NCI-H2227 (cell line): Measurements from ENCODE around the gene AK6.
"Not testable (repeated sequence)": the region's sequence is repeated elsewhere in the genome, so short reads cannot be mapped to it uniquely, and the experiment has no call there.

Experiments used
- DNase-seq: peaks from one replicate; lab custom pipeline; 2025; ENCODE audit not compliant: unreplicated experiment; lab: John Stamatoyannopoulos, UW

AK6 gene

DNA sequence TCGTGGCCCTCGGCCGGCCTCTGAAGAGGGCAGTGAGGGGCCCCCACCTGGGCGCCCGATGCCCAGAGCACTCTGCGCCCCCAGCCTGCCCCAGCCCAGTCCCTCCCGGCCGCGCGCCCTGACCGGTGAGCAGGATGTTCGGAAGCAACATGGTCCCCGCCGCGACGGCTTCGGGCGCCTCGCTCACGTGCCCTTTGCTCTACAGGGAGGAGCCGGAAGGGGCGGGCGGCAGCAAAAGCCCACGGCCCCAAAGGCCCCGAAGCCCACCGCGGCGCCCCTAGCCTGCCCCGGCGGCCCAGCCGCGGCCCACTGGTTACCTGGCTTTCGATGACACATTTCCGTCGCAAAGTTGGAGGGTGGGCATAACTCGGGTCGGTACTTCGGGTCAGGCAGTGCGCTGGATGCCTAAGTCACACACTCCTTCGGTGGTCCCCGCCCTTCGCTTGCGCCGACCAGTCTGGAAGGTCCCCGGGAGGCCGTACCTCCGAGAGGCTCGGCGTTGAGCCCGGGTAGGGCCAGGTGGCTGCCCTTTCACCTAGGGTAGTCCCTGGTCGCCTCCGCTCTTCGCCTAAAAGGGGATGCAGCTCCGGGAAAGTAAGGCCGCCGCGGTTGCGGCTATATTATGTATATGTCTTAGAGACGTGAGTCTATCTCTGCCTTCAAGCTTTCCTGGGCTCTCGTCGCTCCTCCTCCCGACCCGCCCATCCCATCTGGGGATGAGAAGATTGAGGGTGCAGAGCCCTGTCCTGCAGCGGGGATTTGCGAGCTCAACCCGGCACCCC, at the start of gene AK6, which contains the start of the genes RAD17 and TAF9:
TSS of gene AK6 (minus strand) at position 181 of the 782 bp plus-strand sequence. CDS start at position 151, 30 bp downstream.
TSS of gene RAD17 (plus strand) at position 479 of the 782 bp plus-strand sequence. CDS start 2,391 bp downstream, outside the sequence.
TSS of gene TAF9 (minus strand) at position 181 of the 782 bp plus-strand sequence. CDS start 3,783 bp downstream, outside the sequence.
- DNase-seq = peak; percentile 91

GRCh38 chr5:69418554-69418953, 49.2 kb upstream of the AK6 start:
- no peak for DNase-seq

DNA sequence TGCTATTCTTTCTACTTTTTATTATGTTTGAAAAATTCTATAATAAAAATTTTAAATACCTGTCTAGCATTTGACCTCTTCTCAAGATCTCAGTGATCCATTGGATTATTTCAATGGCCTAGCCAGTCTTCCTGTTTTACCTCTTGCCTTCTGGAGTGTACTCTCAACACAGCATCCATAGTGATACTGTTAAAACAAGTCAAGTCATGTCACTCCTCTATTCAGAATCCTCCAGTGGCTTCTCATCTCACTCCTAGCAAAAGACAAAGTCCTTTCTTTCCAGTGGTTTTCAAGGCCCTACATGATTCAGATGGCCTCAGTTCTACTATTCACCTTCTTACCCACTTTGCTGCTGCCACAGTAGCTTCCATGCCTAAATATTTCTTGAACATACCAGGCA, 47.4 kb upstream of the AK6 start:
- DNase-seq = no peak

DNA sequence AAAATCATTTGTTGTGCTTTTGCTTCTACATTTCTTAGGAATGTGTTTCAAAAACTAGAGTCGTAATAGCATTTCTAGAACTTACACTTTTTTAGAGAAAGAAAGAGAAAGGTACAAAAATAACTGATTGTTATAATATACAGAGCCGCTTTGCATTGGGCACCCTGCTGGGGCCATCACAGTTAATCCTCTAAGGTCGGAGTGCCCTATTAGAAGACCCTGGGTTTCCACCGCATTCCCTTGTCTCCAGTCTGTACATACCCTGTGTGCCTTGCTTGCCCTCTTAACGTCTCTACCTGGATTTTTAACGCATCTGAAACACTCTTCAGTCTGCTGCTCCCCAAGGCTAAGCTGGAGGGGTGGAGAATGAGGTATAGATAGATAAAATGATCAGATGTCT, 46.9 kb upstream of the AK6 start:
- no peak for DNase-seq

DNA sequence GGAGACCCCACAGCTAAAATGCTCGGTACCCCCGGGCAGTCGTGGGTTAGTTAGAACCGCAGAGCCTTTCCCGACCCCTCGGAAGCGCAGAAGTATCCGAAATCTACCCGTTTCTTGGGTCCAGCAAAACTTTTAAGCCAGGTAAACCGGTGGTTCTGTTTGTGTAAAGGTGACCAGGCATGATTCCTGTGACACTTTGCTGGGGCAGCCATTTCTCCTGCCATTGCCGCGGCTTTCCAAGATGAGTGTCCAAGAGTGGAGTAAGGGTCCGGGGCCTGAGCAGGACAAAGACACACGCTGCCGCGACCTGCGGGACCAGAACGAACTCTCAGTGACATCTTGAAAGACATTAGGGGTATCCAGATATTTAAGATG, 46.3 kb upstream of the AK6 start:
- DNase-seq = no peak

- DNase-seq = peak; percentile 62
These were observed 45.7 kb upstream of the AK6 start, which contains the start of gene MARVELD2 for GRCh38 chr5:69414885-69415583. MARVELD2 (plus strand) TSS chr5:69415116; CDS start chr5:69419386, 4,270 bp downstream.

- no peak for DNase-seq
These were observed 35.5 kb upstream of the AK6 start for GRCh38 chr5:69404659-69405330.

DNA sequence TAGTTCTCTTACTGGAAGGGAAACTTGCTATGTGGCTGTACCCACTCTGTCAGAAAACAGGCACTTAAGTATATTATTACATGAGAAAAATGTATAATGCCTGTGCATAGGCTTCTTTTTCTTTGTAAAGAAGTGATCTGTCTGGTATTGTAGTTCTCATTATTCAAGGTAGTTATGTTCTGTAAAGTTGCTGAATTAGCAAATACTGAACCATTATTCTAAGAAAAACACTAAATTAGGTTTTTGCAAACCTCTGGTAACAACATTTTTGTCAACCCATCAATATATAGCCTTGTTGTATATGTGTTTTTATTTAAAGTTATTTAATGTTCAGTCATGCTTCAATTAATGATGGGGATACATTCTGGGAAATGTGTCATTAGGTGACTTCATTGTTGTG, 9.1 kb upstream of the AK6 start:
- no peak for DNase-seq

GRCh38 chr5:69374911-69375446, 5.7 kb upstream of the AK6 start:
- no peak for DNase-seq

DNA sequence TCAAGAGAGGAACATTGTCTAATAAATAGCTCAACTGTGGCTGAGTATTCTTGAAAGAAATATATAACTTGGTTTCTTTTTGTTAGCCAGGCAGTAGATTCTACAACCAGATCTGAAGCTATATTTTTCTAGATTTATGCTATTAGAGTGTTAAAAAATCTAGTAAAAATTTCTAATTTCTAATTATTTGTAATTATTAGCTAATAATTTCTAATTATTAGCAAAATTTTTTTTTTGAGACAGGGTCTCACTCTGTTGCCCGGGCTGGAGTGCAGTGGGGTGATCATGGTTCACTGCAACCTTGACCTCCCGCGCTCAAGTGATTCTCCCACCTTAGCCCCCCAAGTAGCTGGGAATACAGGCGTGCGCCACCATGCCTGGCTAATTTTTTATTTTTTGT, 3.1 kb upstream of the AK6 start:
- no peak for DNase-seq

- DNase-seq = not testable (repeated sequence)
These were observed 1.0 kb upstream of the AK6 start for GRCh38 chr5:69370335-69370734.

DNA sequence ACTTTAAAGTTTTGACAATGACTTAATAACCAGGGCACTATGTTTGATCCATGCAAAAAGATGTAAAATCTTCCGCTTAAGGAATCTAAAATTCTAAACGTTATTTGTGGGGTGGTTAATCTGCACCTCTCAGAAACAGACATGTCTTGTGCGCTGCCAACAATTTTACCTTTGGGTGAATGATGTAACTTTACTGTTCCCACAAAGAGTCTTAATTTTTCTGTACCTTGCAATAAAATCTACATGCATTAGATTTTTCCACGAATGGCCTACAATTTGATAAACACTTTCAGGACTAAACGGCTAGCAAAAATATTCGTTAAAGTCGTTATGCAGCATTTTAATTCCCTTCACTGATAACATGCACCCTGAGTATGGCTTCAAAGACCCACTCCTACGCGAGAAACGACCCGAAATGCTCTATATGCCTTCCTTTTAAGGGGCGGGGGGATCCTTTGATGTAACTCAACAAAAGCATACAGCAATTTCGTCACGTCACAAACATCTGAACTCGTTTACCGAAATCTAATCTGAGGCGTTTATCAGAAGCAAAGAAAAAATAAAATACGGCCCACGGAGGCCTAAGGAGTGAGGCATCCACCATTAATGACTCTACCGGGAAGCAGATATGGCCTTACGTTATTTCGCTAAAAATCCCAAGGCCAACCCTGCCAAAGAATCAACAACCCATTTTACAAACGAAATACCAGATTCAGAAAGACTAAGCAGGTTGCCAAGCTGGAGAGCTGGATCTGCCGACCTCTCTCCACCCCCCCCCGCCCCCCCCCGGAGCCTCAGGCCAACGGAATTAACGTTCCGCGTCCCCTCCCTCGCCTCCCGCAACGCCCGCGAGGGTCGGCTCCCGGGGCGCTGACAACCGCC, 621 bp downstream of the AK6 start:
- DNase-seq = peak; percentile 34

- DNase-seq = no peak
These were observed 1.5 kb downstream of the AK6 start for GRCh38 chr5:69367697-69368279.

- DNase-seq = no peak
These were observed 4.5 kb downstream of the AK6 start for GRCh38 chr5:69364850-69365249.

GRCh38 chr5:69364414-69364813, 4.9 kb downstream of the AK6 start:
- DNase-seq = peak; percentile 46

- DNase-seq = no peak
These were observed 8.9 kb downstream of the AK6 start for GRCh38 chr5:69360442-69360841.

DNA sequence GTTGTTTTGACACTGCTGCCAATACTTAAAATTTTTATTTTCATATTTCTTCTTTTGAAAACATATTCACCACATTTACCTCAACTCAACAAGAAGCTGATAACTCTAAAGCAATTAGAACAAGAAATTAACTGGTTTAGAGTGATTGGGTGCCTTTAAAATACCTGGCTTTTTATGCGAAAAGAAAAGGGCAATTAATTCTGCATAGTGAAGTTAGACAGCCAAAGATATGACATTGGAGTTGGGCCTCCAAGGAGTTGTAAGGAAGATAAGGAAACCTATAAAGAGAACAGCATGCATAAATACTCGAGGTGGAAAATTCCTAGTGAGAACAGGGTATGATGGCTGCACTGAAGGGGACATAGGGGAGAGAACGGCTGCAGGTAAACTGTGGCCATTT, 9.6 kb downstream of the AK6 start:
- DNase-seq = no peak

DNA sequence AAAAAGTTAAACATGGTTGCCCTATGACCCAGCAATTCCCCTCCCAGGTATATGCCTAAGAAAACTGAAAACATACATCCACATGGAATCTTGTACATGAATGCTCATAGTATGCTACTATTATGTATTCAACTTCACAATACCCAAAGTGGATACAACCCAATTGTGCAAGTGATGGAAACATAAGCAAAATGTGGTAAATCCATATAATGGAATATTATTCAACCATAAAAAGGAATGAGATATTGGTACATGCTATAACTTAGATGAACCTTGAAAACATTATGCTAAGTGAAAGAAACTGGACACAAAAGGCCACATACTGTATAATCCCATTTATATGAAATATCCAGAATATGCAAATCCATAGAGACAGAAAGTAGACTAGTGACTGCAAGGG, 18.7 kb downstream of the AK6 start:
- no peak for DNase-seq

- no peak for DNase-seq
These were observed 26.2 kb downstream of the AK6 start for GRCh38 chr5:69343083-69343482.
